ENCODE results near the gene SMIM13. TPM values are rescaled to one million over a fixed set of nuclear protein-coding genes. Genes with fewer than 3 reads are reported as not detected.

The SMIM13 gene
- total and polyA plus RNA-seq, 11 donors = 4.6 to 18.4 (median 12.3) TPM

DNA sequence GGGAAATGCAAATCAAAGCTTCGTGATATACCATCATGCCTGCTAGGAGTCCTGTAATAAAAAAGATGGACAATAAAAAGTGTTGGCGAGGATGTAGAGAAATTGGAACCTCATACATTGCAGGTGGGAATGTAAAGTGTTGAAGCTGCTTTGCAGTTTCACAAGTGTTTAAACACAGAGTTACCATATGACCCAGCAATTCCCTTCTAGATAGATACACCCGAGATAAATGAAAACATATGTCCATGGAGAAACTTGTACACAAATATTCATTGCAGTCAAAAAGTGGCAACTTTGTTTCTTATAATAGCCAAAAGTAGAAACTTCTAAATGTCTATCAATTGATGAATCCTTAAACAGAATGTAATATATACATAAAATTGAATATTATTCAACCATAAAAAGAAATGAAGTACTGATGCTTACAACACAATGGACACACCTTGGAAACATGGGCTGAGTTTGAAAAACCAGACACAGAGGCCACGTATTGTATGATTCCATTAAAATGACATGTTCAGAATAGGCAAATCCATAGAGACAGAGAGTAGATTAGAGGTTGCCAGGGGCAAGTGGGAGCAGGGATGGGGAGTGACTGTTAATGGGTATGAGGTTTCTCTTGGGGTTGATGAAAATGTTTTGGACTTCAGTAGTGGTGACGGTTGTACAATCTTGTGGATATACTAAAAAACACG lies 38.7 kb downstream of the SMIM13 start:
- H3K9me3 ChIP-seq = no peaks in the 10 kb centered on the region
- DNase-seq (no peak), ATAC-seq (no peak)
- intact Hi-C loops (cut with DNase I) = no loop called here
- peaks cover 0 to 21% (median 15%) of the 10 kb centered on the region in 9 donors for H3K36me3 ChIP-seq
- WGBS, 4 donors = 87 to 93% (median 91%) methylated on average over 6 of the region's 6 CpGs
- H3K27ac ChIP-seq = no peak overlapping the region
- TF ChIP-seq, protein P1, sequence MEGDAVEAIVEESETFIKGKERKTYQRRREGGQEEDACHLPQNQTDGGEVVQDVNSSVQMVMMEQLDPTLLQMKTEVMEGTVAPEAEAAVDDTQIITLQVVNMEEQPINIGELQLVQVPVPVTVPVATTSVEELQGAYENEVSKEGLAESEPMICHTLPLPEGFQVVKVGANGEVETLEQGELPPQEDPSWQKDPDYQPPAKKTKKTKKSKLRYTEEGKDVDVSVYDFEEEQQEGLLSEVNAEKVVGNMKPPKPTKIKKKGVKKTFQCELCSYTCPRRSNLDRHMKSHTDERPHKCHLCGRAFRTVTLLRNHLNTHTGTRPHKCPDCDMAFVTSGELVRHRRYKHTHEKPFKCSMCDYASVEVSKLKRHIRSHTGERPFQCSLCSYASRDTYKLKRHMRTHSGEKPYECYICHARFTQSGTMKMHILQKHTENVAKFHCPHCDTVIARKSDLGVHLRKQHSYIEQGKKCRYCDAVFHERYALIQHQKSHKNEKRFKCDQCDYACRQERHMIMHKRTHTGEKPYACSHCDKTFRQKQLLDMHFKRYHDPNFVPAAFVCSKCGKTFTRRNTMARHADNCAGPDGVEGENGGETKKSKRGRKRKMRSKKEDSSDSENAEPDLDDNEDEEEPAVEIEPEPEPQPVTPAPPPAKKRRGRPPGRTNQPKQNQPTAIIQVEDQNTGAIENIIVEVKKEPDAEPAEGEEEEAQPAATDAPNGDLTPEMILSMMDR (IDR thresholded peaks at IDR 0.05) = no peak
- no peak for TF ChIP-seq POLR2A (IDR thresholded peaks at IDR 0.05)
- H3K27me3 ChIP-seq = no peaks in the 10 kb centered on the region
- peaks cover 0 to 26% (median 6%) of the 10 kb centered on the region in 12 donors for H3K4me1 ChIP-seq
- no peak overlapping the region for H3K4me3 ChIP-seq

DNA sequence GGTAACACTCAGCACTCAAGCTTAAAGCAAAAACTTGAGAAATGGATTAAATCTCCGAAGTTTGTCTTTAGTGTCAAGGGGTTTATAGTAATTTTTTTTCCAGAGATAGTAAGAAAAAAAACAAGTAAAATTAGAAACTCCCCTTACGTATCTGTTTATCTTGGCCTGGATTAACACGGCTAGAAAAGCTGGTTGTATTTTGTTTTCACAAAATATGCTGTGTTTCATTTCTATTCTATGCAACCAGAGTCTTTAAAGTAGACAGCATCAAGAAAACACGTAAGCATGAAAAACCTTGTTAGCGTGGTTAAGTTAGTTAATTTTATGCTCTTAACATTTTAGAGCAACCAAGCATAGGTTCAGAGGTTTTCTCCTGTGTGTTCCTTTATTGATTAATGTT lies 39.6 kb downstream of the SMIM13 start:
- intact Hi-C loops (cut with DNase I) = no loop called here
- DNase-seq = no peak
- H3K36me3 ChIP-seq = peaks cover 0 to 21% (median 15%) of the 10 kb centered on the region in 9 donors
- peaks cover 0 to 23% (median 4%) of the 10 kb centered on the region in 12 donors for H3K4me1 ChIP-seq
- H3K9me3 ChIP-seq = no peaks in the 10 kb centered on the region
- TF ChIP-seq, protein P1 (IDR thresholded peaks at IDR 0.05) = no peak
- TF ChIP-seq POLR2A (IDR thresholded peaks at IDR 0.05) = no peak
- H3K4me3 ChIP-seq = no peak overlapping the region
- H3K27ac ChIP-seq = no peak overlapping the region
- no peaks in the 10 kb centered on the region for H3K27me3 ChIP-seq
- ATAC-seq = no peak
- 69 to 80% (median 76%) methylated on average over 5 of the region's 5 CpGs for WGBS, 4 donors

DNA sequence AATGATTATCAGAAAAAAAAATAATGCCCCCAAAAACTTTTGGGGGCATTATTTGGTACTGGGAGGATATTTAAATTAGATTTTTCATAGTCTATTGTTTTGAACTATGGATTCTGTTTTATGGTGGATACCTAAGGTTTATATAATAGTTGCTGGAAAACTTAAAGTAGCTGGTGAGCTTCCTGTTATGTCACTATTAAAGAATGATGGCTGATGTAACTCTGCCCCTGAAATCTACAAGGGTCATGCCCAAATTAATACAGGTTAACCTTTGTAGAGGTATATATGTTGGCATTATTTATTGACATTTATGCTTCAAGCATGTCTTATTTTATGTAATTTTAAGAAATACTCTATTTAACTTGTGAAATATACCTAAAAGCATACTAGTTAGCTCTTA lies 43.2 kb downstream of the SMIM13 start:
- TF ChIP-seq POLR2A (IDR thresholded peaks at IDR 0.05) = no peak
- TF ChIP-seq, protein P1 (IDR thresholded peaks at IDR 0.05) = no peak
- H3K27ac ChIP-seq = no peak overlapping the region
- no peaks in the 10 kb centered on the region for H3K9me3 ChIP-seq
- peaks cover 0 to 2% (median 0%) of the 10 kb centered on the region in 12 donors for H3K4me1 ChIP-seq
- intact Hi-C loops (cut with DNase I) = no loop called here
- no peaks in the 10 kb centered on the region for H3K27me3 ChIP-seq
- no peak overlapping the region for H3K4me3 ChIP-seq
- no peak for ATAC-seq
- no peak for DNase-seq
- H3K36me3 ChIP-seq = peaks cover 0 to 21% (median 15%) of the 10 kb centered on the region in 9 donors

DNA sequence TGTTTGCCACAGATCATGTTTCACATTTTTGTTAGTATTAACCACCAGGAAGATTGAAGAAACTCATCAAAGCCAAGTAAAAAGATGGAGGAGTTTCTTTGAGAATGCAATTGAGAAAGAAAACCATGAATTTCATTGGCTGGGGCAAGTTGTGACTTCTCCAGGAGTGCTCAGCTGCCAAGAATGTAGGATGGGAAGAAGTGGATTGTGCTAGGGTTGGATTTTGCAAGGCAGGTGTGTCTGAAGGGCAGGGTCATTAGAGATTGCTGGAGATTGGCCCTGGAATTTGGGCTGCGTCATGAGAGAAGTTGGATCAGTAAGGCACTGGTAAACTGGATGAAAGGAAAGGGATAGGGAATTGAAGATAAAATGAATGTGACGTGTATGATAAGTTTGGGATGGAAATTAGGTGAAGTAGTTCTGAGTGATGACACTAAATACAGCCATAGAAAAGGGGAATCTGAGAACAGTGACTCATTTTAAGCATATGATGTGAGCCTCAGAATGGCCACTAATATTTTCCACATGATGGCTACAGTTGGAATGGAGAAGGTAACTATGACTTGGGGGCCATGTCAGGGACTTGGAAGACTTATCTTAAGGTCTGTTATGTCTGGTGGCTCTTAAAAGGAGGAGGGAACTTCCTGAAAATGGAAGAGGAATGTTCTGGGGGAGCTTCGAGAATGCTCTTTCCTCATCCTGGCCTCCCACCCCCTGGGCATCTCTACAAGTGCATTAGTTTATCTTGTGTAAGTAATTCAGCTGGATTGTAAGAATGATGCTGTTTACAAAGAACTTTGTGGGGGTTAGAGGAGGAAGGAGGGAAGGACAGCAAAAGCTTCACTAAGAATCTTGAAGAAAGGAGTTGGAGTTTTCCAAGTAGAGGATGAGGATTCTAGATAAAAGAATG lies 45.7 kb downstream of the SMIM13 start:
- H3K4me1 ChIP-seq = peaks cover 0 to 14% (median 0%) of the 10 kb centered on the region in 12 donors
- H3K9me3 ChIP-seq = no peaks in the 10 kb centered on the region
- H3K4me3 ChIP-seq = no peak overlapping the region
- H3K27ac ChIP-seq = no peak overlapping the region
- DNase-seq (no peak), ATAC-seq (no peak)
- intact Hi-C loops (cut with DNase I) = no loop called here
- TF ChIP-seq, protein P1 (IDR thresholded peaks at IDR 0.05) = no peak
- no peak for TF ChIP-seq POLR2A (IDR thresholded peaks at IDR 0.05)
- WGBS, 4 donors = 84 to 94% (median 90%) methylated on average over 3 of the region's 3 CpGs
- H3K36me3 ChIP-seq = peaks cover 0 to 20% (median 15%) of the 10 kb centered on the region in 9 donors
- H3K27me3 ChIP-seq = no peaks in the 10 kb centered on the region

Data from heart left ventricle (tissue), 16 donors.